ENCODE data around the gene NXPH3.

The NXPH3 gene

DNA sequence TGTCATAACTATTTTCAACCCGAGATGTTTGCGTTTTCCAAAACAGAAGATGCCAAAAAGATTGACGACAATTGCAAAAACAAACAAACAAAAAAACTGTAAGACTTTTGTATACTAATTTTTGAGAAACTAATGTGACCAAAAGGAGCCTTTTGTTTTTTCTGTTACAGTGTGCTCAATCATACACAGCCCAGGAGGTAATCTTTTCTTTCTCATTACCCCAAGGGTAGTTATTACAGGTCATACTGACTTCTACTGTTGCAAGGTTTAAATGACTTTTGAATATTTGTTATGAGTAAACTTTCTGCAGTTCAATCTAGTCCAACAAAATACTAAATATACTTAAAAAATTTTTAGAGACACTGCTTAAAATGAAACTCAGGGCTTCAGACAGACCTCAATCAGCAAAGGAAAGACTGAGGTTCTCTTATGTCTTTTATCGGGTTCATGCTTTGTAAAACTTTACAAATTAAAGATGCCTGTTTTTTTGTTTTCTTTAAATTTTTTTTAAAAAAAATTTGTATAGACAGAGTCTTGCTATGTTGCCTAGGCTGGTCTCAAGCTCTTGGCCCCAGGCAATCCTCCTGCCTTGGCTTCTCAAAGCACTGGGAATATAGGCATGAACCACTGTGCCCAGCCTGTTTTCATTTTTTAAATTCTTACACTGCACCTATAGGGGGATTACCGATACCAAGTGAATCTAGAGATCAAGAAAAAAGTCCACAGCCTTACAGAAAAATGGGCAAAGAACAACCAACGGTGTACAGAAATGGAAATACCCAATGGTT lies 54.6 kb downstream of the NXPH3 start:
- no peak for DNase-seq (ENCODE audit: low spot score)

DNA sequence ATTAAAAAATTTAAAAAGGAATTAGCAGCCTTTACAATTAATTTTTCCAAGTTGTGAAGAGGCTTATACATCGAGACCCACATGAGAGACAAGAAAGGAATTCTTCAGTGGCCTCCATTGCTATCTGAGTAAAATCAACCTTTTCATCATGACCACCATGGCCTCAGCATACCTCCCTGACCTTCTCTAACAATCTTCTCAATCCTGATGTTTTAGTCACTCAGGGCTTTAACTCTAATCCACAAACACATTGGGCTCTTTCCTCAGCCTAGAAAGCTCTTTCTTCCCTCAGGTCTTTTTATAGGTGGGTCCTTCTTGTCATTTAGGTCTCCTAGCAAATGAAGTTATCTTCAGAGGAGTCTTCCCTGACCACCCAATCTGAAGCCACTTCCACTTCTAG lies 55.8 kb downstream of the NXPH3 start:
- DNase-seq (ENCODE audit: low spot score): no peak

Measured in HuH-7.5 (cell line).